Ishikawa (cell line): ENCODE measurements around the gene TPK1.

Experiments used
- CREB1 ChIP-seq: IDR thresholded peaks from 2 replicates; pipeline ENCODE4 v1.6.1; 2012; ENCODE audit warnings: low read depth
- EGR1 ChIP-seq: IDR thresholded peaks from 2 replicates; pipeline ENCODE4 v1.6.1; 2012
- EP300 ChIP-seq: IDR thresholded peaks from 2 replicates; pipeline ENCODE4 v1.6.1; 2012; ENCODE audit warnings: borderline replicate concordance
- FOXM1 ChIP-seq: IDR thresholded peaks from 2 replicates; pipeline ENCODE4 v1.6.1; 2012; ENCODE audit warnings: low read depth, borderline replicate concordance
- NFIC ChIP-seq: IDR thresholded peaks from 2 replicates; pipeline ENCODE4 v1.6.1; 2012
- RAD21 ChIP-seq: IDR thresholded peaks from 2 replicates; pipeline ENCODE4 v1.6.1; 2012; ENCODE audit warnings: low read depth
- TAF1 ChIP-seq: IDR thresholded peaks from 2 replicates; pipeline ENCODE4 v1.6.1; 2012; ENCODE audit warnings: low read depth, mild to moderate bottlenecking
- TCF12 ChIP-seq: IDR thresholded peaks from 2 replicates; pipeline ENCODE4 v1.6.1; 2012; ENCODE audit warnings: low read depth
- TEAD4 ChIP-seq: IDR thresholded peaks from 2 replicates; pipeline ENCODE4 v1.6.1; 2012
- YY1 ChIP-seq: IDR thresholded peaks from 2 replicates; pipeline ENCODE4 v1.6.1; 2012; ENCODE audit warnings: low read depth
- ZBTB7A ChIP-seq: IDR thresholded peaks from 2 replicates; pipeline ENCODE4 v1.6.1; 2012; ENCODE audit warnings: low read depth
- TF ChIP-seq, protein P1 (sequence below): IDR thresholded peaks from 2 replicates; pipeline ENCODE4 v1.6.1; 2012
- TF ChIP-seq, protein P2 (sequence below): IDR thresholded peaks from 2 replicates; pipeline ENCODE4 v1.6.1; 2012; ENCODE audit warnings: low read depth, mild to moderate bottlenecking
- TF ChIP-seq, protein P3 (sequence below): IDR thresholded peaks from 2 replicates; pipeline ENCODE4 v1.6.1; 2012

DNA sequence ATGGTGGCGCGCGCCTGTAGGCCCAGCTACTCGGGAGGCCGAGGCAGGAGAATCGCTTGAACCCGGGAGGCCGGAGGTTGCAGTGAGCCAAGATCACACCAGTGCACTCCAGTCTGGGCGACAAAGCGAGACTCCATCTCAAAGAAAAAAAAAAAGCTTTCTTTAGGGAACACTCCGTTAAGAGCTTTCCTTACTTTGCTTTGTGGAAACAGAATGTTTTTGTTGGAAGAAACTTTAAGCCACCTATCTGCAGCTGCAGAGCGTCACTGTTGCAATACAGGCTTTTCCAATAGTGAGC is 641 bp upstream of the TPK1 start:
- TF ChIP-seq, protein P1, sequence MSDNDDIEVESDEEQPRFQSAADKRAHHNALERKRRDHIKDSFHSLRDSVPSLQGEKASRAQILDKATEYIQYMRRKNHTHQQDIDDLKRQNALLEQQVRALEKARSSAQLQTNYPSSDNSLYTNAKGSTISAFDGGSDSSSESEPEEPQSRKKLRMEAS = no peak
- TF ChIP-seq TAF1 = no peak
- TF ChIP-seq TCF12 = no peak
- TF ChIP-seq, protein P2, sequence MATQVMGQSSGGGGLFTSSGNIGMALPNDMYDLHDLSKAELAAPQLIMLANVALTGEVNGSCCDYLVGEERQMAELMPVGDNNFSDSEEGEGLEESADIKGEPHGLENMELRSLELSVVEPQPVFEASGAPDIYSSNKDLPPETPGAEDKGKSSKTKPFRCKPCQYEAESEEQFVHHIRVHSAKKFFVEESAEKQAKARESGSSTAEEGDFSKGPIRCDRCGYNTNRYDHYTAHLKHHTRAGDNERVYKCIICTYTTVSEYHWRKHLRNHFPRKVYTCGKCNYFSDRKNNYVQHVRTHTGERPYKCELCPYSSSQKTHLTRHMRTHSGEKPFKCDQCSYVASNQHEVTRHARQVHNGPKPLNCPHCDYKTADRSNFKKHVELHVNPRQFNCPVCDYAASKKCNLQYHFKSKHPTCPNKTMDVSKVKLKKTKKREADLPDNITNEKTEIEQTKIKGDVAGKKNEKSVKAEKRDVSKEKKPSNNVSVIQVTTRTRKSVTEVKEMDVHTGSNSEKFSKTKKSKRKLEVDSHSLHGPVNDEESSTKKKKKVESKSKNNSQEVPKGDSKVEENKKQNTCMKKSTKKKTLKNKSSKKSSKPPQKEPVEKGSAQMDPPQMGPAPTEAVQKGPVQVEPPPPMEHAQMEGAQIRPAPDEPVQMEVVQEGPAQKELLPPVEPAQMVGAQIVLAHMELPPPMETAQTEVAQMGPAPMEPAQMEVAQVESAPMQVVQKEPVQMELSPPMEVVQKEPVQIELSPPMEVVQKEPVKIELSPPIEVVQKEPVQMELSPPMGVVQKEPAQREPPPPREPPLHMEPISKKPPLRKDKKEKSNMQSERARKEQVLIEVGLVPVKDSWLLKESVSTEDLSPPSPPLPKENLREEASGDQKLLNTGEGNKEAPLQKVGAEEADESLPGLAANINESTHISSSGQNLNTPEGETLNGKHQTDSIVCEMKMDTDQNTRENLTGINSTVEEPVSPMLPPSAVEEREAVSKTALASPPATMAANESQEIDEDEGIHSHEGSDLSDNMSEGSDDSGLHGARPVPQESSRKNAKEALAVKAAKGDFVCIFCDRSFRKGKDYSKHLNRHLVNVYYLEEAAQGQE = no peak
- TF ChIP-seq FOXM1 = no peak
- no peak for TF ChIP-seq EP300
- TF ChIP-seq NFIC = no peak
- no peak for TF ChIP-seq YY1
- TF ChIP-seq RAD21 = no peak
- TF ChIP-seq CREB1 = no peak
- TF ChIP-seq EGR1 = no peak
- no peak for TF ChIP-seq TEAD4
- no peak for TF ChIP-seq ZBTB7A
- TF ChIP-seq, protein P3, sequence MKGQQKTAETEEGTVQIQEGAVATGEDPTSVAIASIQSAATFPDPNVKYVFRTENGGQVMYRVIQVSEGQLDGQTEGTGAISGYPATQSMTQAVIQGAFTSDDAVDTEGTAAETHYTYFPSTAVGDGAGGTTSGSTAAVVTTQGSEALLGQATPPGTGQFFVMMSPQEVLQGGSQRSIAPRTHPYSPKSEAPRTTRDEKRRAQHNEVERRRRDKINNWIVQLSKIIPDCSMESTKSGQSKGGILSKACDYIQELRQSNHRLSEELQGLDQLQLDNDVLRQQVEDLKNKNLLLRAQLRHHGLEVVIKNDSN = no peak
